Fibroblast of peridontal ligament (primary cell): Measurements from ENCODE around the gene GTF3A.

Source experiments
- DNase-seq: peaks from one replicate; pipeline ENCODE4 v3.0.0-alpha.2; 2010; ENCODE audit errors: extremely low read depth

GTF3A gene

DNA sequence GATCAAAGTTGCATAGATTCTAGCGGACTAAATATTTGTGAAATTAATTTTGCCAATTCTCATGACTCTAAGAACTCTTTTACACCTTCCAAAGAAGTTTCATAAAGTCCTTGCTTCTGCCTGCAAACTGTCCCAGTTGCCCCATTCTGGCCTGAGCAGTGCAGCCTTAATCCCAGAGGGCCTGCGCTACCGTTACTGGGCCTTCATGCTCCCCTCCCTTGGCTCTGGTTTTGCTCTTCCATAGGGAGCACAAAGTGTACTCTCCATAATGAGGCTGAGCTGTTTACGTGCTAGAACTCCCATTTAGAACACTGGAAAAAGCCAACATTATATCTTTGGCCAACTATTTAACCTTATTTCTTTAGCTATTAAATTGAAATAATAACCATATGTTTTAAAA, 23.9 kb downstream of the GTF3A start:
- DNase-seq, result no peak

DNA sequence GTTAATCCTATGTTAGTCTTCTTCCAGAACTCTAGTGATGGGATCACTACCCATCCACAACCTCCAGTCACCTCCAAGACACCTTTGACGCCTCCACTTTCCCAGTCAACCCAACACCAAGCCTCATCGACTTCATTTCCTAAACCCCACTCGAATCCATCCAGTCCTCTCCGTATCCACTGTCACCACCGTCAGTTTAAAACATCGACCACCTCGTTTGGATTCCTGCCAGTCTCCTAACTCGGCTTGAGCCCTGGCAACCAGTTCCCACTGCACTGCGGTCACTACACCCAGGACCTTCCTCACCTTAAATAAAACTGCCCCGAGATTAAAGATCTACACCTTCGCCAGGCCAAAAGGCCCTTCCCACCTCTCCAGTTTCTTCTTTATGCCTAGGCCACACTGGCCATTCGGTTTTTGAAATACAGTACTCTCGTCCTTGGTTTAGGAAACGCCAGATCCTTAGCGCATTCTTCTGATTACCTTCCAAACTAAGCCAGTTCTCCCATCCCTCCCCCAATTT, 24.7 kb downstream of the GTF3A start:
- DNase-seq, result no peak

DNA sequence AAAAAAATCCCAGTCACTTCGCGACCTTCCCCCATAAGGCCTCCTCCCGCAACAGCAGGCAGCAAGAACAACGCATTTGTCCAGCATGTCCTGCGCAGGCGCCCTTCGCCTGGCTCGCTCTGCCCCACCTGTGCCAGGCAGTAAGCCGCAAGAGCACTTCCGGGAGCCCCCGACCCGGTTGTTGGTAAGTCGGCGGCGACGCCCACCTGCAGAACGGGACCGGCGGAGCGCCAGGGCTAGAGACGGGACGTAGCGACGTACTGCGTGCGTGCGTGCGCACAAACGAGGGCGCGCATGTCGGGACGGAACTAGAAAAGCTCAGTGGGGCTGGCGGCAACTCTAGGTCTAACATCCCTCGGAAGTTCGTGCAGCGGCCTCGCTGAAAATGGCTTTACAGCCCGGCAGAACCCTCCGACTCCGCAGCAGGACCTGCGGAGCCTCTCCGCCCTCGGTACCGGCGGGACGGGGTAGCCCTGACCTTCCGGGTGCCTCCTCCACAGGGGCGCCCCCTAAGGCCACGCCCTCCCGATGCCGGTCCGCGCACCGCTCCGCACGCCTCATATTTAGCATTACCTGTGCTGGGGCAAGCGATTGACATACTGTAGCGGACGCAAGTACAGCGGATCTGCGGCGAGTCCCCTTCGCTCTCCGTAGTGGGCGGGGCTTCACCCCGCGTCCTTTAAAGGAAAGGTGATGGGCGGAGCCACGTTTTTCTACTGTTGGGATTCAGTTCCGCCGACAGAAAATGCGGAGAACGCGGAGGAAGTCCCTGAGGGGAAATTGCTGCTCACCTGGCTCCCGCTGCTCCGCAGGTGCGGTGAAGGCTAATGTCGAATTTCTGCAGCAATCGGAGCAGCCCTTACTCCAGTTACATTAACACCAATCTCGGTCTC, 25.8 kb downstream of the GTF3A start, which contains the start of gene MTIF3:
Gene MTIF3 (minus strand): TSS at position 629 of the 893 bp plus-strand sequence. CDS start 10,116 bp downstream, outside the sequence.
- DNase-seq, result peak; percentile 83

DNA sequence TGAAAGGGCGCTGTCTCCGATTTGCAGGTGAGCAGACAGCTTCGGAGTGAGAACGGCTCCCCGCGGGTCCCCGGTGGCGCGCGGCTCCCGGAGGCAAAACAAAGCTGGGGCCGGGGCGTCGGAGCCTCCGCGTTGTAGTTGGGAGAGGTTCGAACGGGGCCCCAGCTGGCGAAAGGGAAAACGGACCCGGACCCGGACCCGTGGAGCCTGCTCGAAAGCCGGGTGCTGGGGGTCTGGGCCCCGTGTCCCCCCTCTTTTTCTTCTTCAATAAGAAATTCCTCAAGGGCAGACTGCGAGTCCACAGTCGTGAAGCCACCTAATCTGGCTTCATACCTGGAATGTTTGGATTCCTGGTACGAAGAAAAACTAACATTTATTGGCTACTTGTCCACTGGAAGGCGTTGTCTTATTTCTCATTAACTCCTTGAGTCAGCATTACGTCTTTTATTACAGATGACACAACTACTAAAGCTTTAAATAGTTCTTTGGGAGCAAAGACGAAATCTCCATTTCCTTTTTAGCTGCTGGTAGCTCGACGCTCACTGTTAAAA, 26.6 kb downstream of the GTF3A start:
- DNase-seq, result peak; percentile 43

DNA sequence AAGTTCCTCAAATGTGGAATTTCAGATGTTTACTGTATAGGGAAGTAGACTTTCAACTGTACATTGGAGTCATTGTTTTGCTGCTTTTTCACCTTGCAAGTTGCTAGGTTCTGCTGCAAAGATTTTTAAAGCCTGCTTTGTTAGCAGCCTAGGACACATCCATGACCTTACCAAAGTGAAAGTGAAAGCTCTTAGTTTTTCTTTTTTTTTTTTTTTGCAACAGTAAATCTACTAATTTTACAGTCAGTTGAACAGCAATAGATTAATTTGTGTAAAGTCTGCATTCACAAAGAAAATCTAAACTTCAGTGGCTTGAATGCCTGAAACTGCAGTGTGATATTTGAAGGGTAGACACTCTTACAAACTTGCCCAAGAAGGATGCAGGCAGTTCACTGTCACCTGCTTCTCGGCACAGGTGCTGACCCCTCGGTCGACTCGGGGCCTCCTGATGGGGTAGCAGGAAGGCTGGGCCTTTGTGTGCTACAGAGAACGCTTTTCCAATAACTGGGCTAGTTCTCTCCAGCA, 31.0 kb downstream of the GTF3A start:
- DNase-seq, result peak; percentile 30

DNA sequence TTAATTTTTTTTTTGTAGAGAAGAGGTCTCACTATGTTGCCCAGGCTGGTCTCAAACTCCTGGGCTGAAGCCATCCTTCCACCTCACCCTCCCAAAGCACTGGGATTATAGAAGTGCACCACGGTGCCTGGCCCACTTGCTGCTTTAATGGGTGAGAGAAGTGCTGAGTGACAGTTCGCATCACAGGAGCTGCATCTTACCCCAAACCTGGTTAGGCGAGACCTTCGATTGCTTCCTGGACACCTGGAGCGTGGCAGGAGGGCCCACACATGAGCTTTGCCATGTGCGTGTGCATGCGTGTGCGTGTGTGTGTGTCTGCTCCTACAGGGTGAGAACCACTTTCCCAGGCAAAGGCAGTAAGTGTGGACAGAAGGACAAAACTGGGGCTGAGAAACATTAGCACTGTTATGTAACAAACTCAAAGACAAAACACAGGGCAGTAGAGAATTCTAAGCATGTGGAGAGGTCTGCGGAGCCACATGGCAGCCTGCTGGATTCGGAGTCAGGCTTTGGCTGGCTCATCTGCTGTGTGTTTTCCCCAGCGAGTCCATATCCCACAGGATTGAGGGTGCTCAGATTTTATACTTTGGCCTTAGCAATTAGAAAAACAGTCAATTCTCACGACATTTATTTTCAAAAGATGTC, 37.6 kb downstream of the GTF3A start:
- DNase-seq, result no peak

DNA sequence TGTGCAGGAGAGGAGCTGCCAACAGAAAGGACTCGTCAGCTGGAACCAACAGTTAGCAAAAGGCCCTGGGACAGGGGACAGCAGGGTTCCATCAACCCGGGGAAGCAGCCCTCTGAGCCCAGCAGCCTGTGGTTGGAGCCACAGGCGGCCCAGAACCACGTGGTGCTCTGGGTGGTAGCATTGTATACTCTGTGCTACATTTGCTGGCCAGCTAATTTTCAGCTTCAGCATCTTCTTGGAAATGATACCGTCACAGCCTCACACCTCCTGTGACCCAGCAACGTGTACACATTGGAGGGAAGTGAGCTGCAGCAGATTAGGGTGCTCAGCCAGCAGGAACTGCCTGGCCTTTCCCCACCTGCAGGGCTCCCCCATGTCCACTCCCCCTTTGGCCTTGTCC, 39.1 kb downstream of the GTF3A start:
- DNase-seq, result no peak

DNA sequence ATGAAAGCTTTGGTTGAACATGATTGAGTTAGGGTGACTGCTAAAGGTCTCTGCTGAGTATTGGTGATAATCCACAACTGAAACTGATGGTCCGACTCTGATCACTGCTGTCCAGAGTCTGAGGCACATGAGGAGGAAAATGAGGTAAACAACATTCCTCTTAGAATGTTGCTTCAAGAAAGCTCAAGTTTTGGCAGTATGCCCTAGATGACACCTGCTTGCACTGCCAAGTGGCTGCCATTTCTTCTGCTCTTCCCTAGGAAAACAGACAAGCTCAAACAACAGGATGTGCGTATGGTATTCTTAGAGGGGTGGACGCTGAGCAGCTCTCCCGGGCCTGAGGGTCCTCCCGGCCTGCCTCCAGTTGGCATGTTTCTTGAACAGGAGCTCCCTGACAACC, 41.2 kb downstream of the GTF3A start:
- DNase-seq, result no peak

DNA sequence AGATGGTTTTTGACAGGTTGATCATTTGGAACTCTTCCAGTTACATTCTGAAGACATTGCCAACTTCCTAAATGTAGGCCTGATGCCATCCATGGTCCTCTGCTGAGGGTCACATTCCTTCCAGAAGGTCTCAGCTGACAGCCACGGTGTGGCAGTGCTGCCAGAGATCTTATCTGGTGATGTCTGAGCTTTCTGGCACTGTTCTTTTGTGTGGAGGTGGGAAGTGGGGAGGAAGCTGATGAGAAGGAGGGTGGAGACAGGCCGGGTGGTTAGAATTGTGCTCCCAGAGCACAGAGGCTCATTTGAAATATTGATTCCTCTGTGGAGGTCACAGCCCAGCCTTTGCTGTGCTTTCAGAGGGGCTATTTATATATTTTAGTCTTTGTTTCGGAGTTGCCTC, 42.1 kb downstream of the GTF3A start:
- no peak for DNase-seq

DNA sequence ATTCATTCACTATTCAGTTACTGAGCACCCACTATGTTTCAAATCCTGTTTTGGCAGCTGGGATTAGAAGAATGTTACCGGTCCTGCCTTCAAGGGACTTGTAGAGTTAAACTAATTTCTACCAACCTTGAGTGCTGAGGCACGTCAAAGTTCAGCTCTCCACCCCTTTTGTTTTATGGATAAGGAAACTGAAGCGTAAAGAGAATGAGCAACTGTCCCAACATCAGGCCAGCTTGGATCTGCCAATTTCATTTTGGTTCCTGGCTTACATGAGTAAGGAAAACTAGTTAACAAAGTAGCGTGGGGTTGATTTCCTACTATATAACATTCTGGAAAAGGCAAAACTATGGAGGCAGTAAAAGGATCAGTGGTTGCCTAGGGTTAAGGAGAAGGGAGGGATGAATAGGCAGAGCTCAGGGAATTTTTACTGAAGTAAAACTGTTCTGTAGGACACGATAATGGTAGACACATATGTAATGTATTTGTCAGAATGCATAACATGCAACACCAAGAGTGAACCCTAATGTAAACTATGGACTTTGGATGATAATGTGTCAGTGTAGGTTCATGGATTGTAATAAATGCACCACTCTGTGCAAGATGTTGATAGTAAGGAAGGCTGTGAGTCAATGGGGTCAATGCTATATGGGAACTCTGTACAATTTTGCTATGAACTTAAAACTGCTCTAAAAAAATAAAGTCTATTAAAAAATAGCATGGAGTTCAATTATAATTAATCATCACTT, 45.8 kb downstream of the GTF3A start:
- DNase-seq, result no peak

DNA sequence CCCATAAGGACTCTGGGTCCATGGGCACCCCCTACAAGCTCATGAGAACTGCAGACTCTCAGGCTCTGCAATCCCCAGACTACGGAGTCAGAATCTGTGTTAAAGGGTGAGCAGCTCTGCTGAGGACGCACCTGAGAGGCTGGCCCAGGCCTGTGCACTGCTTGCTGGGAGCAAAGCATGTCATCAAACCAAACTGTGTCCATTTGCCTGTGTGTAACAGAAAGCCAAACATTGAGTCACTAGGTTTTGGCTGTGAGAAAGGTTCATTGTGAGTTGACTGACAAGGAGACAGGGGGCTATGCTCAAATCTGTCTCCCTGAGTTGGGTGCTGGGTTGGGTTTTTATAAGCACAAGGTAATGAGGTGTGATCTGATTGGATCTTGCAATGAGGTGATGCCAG, 48.0 kb downstream of the GTF3A start:
- no peak for DNase-seq

DNA sequence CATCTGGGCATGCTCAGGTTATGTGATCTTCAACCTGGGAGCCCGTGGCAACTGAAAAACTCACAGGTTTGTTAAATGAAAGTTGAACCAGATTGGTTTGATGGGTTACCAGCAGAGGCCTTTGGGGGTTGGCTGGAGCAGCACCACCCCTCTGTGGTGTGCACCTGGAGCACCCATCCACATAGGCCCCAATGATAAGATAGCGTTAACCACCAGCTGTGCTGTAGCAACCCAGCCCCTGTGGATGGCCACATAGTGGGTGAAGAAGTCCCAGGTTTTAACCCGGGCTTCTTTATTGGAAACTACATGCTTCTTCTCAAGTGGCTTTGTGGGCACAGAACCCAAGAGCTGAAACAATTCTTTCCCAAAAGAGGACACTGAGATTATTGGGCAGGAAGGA, 48.5 kb downstream of the GTF3A start:
- DNase-seq, result no peak

DNA sequence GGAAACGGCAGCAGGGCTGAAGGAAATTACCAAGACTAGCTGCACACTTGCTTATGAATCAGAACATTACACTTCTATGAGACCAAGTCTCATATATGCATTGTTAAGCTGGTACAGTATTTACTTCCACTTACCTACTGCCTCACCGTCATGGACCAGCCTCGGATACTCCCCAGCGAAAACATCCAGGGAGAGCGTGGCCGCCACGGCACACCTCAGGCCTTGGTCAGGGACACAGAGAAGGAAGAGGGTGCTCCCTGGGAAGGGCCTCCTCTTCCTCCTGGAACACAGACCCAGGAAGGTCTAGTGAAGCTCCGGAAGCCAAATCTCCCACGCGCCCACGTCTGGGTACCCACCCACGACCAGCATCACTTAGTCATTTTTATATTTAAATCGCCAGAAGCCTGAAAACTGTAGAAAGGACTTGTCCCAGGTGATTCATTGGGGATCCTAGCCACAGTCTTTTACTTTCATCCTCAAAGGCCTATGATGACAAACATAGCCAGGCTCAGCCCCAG, 50.4 kb downstream of the GTF3A start:
- DNase-seq, result no peak

DNA sequence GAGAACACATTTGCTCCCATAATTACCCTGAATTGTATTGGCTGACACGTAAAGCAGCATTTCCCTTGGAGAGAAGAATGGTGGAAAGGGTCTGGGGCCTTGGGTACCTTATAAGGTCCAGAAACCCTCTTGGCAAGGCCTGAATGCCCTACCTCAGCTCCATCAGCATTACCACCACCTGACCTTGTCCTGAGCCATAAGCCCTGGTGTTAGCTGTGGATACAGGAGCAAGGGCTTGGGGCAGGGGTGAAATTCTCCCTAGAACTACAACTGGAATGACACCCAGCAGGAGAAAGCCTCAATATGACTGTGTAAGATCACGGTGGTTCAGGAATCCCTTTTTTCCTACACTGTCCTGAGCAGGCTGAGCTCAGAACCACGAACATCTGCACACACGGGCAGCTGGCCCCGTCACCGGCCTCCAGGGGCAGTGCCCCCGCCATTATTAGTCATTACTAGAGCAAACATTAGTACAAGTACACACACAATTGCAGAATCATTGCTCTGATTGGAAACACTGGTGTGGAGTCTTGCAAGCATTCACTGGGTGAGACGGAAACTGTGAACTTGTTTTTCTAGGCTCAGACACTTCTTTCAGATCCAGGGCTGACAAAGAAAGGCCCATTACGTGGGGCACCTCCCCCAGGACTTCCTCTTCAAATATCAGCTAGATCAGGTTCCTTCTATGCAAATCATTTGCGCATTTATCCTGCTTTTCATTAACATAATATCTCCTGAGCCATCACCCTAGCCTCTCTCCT, 52.7 kb downstream of the GTF3A start:
- DNase-seq, result peak; percentile 18

DNA sequence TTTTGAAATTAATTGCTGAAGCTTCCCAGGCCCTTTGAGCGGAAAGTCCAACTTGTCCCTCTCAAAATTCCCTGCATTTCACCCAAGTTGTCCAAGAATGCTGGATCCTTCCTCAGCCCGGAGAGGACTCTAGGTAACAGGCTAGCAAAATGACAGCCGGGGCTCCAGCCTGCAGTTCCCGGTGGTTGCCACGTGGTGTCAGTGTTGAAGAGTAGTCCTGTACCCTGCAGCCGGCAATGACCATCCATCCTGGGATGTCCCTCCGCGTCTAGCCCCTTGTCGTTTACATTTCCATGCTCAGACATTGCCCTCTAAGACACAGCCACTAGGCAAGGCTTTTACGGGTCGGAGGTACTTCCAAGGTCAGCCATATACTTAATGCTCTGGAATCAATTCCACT, 57.3 kb downstream of the GTF3A start:
- DNase-seq, result peak; percentile 8

DNA sequence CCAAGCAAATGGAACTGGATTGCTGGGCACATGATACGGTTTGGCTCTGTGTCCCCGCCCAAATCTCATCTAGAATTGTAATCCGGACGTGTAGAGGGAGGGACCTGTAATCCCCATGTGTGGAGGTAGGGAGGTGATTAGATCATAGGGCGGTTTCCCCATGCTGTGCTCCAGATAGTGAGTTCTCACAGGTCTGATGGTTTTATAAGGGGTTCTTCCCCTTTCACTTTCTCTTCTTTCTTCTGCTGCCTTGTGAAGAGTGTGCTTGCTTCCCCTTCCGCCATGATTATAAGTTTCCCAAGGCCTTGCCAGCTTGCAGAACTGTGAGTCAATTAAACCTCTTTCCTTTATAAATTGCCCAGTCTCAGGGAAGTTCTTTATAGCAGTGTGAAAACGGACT, 58.6 kb downstream of the GTF3A start:
- no peak for DNase-seq

DNA sequence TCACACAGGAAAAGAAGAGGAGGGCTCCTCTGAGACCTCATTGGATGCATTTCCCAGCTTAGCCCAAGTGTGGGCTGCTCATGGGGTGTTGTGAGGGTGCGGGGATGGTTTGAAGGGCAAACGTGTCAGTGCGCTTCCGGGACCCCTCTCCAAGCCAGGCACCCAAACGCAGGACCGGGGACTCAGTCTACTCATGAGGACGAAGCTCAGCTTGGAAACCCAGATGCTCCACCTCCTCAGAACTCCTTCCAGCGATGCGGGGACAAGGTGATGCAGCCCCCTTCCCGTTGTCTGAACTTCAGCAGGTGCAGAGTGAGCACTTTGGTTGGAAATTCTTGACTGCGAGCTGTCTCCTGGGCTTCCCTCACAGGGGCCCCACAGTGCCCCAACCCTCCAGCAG, 59.0 kb downstream of the GTF3A start:
- no peak for DNase-seq
